NCI-H2171 (cell line): ENCODE results near the gene ALDH1L1.

ENCODE experiments used
- DNase-seq: peaks from one replicate; lab custom pipeline; 2025; lab: John Stamatoyannopoulos, UW

ALDH1L1 gene

GRCh38 chr3:126119976-126120375 lies 60.4 kb downstream of the ALDH1L1 start:
- DNase-seq, result no peak

- DNase-seq, result no peak
These were observed 61.2 kb downstream of the ALDH1L1 start for GRCh38 chr3:126119008-126119675.

- DNase-seq, result no peak
These were observed 61.8 kb downstream of the ALDH1L1 start for GRCh38 chr3:126118591-126118990.

- DNase-seq, result no peak
These were observed 62.6 kb downstream of the ALDH1L1 start for GRCh38 chr3:126117786-126118185.

GRCh38 chr3:126117212-126117611 lies 63.2 kb downstream of the ALDH1L1 start:
- DNase-seq, result no peak

- DNase-seq, result no peak
These were observed 63.9 kb downstream of the ALDH1L1 start for GRCh38 chr3:126116526-126116925.

GRCh38 chr3:126114443-126115386 lies 65.7 kb downstream of the ALDH1L1 start:
- no peak for DNase-seq

GRCh38 chr3:126113733-126114442 lies 66.5 kb downstream of the ALDH1L1 start:
- DNase-seq, result no peak

- no peak for DNase-seq
These were observed 67.2 kb downstream of the ALDH1L1 start for GRCh38 chr3:126113238-126113555.

GRCh38 chr3:126112531-126113237 lies 67.7 kb downstream of the ALDH1L1 start:
- no peak for DNase-seq

- no peak for DNase-seq
These were observed 68.6 kb downstream of the ALDH1L1 start for GRCh38 chr3:126111566-126112475.

GRCh38 chr3:126111126-126111551 lies 69.2 kb downstream of the ALDH1L1 start:
- DNase-seq, result no peak

GRCh38 chr3:126110431-126111125 lies 69.8 kb downstream of the ALDH1L1 start:
- DNase-seq, result no peak

GRCh38 chr3:126109880-126110235 lies 70.5 kb downstream of the ALDH1L1 start:
- no peak for DNase-seq

GRCh38 chr3:126109146-126109879 lies 71.1 kb downstream of the ALDH1L1 start:
- no peak for DNase-seq

- no peak for DNase-seq
These were observed 71.7 kb downstream of the ALDH1L1 start for GRCh38 chr3:126108676-126109050.

GRCh38 chr3:126107957-126108675 lies 72.3 kb downstream of the ALDH1L1 start:
- DNase-seq, result no peak

- no peak for DNase-seq
These were observed 73.0 kb downstream of the ALDH1L1 start for GRCh38 chr3:126107203-126107939.
